NCI-H2196 treated with DMSO at 0.1 percent for 48 hours (cell line): Measurements from ENCODE around the gene SPOCD1.

ENCODE experiments used
- DNase-seq: peaks from one replicate; lab custom pipeline; 2025; ENCODE audit not compliant: unreplicated experiment; lab: John Stamatoyannopoulos, UW

Gene SPOCD1

DNA sequence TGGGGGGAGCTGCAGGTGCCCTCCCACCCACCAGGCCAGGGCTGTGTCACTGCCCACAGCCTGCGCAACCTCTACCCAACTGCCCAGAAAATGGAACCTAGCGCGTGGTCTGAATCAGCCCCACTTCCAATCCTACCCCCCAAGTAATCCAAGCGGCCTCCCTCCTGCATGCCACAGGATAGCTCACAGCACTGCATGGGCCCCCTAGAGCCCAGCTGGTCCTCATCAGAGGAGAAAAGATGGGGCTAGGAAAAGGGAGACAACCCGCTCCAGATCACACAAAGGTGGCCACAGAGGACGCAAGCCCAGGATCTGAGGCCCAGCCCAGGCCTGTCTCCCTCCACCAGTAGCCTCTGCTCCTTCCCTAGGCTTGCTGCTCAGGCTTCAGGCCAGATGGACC, 57.8 kb downstream of the SPOCD1 start:
- DNase-seq = no peak

DNA sequence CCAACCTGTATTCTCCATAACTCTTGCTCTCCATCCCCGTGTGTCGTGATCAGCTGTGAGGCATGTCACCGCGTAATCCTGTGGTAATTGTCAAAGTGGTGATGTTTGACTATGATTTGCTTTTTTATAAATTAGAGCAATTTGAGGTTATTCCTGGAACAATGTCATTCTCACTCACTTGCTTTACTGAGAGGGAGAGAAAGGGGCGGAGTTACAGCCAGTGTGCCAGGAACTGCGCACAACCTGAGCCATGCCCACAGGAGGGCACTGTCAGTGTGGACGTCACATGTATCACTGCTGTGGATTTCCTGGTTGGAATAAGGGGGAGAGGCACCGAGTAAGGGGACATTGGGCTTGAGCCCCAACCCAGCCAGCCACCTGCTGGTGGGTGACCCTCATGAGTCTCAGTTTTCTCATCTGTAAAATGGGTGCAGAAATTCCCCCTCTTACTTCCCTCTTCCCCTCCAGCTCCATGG, 58.6 kb downstream of the SPOCD1 start:
- no peak for DNase-seq

DNA sequence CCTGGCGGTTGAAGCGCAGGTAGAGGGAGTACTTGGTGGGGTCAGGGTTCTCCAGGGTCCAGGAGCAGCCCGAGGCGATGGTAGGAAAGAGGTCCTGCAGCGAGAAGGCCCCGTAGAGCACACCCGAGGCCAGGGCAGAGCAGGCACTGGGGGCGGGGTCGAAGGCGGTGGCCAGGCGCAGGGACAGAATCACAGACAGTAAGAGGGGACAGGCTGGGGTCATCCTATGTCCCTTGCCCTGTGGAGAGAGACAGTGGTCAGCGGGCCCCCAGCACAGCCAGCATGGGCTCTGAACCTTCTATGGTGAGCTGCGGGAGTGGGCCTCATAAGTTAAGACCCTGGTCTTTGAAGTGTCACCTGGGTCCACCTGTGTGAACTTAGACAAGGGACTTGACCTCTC, 59.2 kb downstream of the SPOCD1 start:
- DNase-seq = no peak

DNA sequence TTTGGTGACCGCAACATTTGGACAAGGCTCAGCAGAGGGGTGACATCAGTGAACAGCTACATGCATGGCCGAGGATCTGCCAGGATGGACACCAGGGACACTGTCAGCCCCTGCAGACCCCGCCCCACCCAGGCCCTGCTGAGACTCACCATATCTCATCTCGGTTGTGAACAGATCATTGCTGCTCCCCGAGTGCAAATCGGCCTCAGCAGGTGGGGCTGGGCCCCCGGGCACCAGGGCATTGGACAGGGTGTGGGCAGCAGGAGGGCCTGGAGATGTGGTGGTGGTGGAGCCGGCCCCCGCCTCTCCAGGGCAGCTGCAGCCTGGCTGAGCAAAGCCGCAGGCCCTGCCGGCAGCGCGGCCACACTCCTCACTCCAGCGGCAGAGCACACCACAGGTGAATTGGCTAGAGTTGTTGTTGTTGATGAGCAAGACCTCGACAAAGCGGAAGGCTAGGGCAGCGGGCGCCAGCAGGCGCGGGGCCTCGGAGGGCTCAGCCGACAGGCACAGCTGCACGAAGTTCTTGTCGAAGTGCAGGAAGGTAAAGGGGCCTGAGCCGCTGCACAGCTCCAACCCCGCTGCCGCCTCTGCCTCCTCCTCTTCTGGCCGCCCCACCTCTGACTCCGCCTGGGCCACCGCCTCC, 59.9 kb downstream of the SPOCD1 start:
- no peak for DNase-seq

DNA sequence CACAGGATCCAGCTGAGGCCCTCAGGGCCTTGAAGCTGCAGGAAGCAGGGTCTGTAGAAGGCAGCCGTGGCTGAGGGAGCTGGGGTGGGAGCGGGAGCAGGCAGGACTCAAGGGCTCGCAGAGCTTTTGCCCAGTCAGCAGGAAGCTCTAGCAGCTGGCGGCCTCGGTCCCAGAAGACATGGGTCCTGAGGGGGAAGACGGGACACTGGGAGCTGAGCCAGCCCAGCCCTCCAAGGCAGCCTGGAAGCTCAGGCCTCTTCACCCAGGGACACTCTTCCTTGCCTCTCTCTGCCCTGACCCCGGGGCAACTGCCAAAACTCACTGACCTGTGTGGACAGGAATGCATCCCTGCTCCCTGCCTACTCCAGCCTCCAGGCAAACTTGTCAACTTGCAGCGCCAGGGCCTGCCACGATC, 60.6 kb downstream of the SPOCD1 start:
- no peak for DNase-seq

DNA sequence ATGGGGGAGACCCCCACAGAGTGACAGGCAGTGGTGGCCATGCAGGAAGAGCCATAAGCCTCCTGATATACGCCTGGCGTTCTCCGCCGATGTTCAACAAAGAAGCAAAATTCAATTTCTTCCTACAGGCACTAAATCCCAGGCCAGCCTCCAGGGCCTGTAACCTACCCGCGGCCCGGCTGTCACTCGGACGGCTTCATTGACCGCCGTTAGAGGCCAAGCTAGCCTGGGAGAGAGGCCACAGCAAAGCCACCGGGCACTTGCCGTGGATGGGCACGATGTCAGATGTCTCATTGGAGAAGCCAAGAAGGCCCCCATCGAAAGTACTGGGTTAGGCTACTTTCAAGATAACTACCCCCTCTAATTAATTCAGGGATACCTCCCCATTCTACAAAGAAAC, 61.4 kb downstream of the SPOCD1 start:
- no peak for DNase-seq

DNA sequence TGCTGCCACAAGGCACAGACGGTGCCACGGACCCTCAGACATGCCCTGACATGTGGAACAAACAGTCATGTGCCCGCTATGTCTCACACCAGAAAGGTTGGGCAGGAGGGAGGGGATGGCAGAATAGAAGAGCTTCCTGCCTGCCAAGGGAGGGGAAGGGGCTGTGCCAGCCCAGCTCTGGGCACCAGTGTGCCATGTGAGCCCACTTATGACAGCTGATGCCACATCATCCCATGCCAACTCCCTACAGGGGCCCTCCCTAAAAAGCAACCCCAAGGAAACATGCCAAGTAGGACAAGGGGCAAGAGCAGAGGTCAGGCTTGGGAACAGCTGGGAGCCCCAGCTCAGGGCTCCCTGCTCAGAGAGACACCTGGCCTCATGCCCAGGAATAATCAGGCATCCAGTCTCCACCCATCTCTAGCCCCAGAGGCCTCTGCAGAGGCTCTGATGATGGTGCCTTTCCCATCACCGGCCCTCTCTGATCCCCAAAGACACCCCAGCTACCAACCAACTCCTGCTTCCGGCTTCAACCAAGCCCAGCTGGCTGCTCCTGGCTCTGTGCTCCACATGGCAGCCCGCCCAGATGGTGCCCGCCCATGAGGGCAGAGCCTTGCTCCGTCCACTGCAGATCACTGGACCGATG, 62.0 kb downstream of the SPOCD1 start:
- DNase-seq = peak; percentile 93

DNA sequence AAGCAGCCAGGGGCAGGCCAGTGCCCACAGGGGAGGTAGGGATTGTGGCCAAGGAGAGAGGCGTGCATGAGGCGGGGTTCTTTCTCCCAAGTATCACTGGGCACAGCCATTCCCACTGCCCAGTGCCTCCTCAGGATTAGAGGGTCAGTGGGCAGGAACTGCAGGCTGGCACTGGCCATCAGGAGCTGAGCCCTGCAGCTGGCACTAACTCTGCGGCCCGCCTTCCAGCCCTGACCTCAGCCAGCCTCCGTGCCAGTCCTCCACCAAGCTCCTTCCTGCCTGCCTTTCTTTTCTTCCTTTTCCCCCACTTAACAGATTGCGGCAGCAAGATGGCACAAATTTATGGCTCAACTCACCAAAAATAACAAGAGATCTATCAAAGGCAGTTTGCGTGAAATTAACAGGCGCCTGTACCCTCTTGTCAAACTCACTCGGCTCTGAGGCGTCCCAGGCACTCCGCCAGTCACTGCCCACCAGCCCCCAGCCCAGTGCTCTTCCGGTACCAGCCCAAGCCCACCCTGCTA, 62.8 kb downstream of the SPOCD1 start:
- peak; percentile 39 for DNase-seq

DNA sequence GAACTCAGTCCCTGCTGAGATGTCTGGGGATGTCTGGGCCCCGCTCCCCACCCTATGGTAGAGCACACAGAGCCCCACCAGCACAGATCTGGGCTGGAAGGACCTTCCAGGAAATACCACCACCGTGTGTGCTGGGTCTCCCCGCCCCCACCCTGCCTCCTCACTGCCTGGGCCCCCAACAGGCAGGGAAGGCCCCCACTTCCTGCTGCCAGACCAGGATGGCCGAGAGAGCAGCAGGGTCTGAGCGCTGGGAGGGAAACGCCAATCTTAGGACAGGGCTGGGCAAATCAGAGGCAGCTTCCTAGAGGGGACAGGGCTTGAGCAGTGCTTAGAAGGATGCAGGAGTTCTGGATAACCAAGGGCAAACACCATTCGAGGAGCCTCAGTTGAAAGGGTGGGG, 63.6 kb downstream of the SPOCD1 start:
- DNase-seq = no peak

DNA sequence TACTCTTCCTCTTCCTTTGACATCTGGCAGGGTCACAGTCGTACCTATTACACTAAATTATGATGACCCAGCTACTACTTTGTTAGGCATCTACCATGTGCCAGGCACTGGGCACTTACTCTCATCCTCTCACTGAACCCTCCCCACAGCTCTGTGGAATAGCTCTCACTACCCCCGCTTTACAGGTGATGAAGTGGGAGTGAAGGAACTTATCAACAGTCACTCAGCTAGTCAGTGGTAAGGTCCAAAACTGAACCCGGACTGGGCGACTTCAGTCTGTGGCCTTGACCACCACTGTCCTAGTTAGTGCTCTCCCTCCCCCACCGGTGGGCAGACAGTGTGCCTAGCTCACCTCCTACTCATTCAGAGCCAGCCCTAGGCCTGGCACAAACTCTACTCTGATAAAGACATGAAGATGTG, 64.0 kb downstream of the SPOCD1 start:
- DNase-seq = no peak

DNA sequence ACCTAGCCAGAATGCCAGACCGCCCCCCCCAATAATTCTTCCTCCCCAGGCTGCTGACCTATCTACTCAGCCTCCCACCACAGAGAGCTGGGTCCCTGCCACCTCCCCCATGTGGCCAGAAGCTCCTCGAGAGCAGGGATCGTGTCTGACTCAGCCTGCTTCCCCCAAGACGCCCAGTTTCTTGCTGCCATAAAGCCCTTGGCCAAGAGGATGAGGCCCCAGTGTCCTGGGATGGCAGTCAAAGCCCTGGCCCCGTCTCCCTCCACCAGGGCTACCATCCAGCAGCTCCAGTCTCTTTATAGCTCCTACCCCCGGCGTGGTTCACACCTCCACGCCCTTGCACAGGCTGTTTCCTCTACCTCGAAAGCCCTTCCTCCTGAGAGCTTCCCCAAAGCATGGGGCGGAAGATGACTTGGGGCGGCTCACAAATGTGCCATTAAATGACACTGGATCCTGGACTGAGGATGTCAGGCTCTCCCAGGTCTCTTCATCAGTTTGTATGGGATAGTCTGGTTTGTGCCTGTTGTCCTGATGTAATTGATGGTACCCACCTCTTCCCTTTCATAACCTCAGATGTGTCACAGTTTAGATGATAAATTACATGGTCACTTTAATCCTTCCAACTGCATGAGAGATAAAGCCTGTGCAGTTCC, 64.8 kb downstream of the SPOCD1 start:
- no peak for DNase-seq

DNA sequence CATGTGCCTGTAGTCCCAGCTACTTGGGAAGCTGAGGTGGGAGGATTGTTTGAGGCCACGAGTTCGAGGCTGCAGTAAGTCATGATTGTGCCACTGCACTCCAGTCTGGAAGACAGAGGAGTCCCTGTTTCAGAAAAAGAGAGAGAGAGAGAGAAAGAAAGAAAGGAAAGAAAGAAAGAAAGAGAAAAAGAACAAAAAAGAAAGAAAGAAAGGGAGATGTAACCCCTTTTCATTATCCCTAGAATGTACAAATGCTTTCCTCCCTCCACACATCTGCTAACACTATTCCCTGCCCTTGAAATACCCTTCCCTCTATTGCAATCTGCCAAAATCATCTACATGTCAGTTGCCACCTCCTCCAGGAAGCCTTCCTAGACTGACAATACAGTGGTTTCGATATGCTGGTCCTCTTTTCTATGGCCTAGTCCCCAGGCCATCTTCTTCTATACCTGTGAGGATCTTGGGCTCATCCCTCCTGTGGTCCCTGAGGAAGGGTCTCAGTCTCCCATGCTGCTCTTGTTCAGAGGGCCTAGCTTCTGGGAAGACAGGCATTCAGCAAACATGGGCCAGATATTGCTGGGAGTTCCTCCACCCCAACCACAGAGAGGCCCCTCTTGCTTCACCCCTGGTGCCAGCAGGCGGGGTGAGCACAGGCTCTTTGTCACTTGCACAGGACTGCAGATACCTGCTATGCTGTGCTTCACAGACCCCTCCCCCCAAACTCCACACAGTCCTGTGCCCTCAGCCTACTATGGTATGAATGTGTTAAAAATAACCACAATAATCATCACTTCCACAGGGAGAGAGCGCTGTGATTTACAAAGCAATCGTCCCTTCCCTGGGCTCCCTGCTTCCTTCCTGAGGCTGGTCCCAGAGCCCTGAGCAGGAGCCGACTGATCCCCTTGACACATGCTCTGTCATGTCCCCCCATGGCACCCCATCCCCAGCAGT, 65.8 kb downstream of the SPOCD1 start:
- DNase-seq = no peak

DNA sequence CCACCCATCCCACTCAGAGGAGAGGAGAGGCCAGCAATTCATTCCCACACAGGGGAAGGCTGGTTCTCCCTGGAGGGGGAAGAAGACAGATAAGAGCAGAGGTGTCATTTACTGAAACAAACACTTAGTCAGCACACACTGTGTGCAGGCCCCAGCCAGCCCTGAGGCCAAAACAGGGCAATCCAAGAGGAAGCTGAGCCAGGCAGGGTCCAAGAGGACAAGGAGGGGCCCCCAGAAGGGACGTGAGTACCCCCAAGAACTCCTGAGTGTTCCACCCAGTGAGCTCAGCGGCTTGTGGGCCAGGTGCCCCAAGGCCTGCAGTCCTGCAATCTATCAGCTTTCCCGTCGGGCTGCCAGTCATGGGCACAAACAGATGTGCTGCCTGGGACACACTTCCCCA, 67.5 kb downstream of the SPOCD1 start:
- DNase-seq = no peak

DNA sequence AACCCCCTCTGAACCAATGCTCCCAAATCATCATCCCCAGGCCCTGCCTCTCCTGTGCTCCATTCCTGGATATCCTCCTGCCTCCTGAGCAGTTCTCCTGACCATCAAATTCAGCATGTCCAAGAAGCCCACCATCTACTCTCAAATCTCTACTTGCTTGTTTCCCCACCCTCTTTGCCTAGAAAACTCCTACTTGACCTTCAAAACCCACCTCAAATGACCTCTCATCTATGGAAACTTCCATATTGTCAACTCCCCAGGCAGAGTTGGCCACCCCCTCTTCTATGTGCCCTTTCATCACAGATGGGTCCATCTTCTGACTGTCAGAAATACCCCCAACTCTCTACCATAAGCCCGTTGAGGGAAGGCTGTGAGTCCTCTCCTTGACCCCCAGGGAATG, 68.5 kb downstream of the SPOCD1 start:
- no peak for DNase-seq

DNA sequence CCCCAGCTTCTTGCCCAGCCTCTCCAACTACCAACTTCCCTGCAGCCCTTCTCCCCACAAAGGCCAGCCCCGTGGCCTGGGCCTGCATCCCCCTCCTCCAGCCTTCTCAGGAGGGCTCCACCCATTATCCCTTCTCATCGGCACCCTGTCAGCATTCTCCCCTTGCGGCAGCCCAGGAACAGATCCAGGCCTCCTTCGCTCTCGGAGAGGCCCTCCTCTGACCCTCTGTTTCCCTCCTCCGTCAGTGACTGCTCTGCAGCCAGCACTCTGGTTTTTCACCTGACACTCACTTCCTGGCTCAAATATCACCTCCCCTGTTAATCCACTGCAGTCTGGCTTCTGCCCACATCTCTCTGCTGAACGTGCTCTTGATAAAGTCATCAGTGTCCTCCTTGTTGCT, 69.1 kb downstream of the SPOCD1 start:
- peak; percentile 24 for DNase-seq

DNA sequence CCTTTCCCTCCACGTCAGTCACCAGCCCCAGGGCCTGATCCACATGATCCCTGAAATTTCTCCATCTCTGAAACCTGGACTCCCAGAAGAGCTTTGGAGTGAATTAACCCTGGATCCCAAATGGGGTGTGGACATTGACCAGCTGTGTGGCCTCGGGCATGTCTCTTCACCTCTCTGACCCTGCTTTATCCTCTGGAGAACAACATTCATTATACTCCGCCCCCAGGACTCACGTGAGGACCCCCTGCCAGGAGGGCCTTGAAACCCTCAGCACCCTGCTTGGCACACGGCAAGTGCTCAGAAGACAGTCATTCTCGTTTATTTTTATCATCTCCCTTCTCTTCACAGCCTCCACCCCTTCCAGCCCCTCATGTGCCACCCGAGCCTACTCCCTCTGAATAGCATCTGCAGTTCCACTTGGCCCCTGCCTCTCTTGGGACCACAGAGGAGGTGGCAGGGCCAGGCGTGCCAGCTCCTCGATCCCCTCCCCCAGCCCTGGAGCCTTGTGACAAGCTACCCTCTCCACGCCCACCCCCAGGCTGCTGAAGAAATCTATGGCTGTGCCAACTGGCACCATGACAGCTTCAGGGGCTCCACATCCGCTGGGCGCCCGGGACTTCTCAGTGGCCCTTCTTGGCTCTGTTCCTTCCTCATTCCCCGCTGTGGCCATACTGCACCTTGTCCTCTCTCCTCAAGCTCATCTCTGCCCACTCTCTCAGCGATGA, 69.7 kb downstream of the SPOCD1 start:
- peak; percentile 39 for DNase-seq

DNA sequence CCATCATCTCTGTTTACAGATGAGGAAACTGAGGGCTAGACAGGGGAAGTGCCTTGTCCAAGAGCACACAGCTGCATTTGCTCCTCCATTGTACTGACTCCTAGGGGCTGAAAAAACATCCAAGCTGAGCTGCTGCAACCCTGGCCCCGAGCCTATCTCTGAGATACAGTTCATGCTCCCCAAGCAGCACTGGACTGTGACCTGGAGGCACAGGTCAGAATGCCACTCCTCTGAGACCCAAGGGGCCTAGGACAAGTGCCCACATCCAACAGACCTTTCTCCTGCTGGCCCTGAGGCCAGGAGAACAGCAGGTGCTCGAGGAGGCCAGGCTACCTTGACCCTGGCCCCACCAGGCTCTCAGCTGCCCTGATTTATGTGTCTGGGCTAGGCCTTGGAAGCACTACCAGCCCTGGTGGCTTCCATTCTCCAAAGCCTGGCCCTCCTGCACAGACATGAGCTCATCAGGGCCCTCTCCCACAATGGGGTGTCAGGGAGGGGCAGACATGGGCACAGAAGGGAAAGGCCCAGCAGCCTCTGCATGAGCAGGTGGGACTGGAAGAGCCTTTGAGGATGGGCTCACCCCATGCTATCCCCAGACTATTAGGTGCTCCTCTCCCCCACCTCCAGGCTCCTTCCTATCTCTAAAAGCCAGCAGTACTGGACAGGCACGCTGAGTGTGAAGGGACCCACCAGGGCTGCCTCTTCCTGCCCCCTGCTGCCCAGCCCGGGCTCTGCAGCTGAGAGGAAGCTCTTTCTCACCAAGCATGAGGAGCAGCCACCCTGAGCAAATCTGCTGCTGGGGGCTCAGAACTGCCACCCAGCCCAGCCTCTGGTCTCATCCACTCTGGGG, 70.5 kb downstream of the SPOCD1 start:
- peak; percentile 59 for DNase-seq

DNA sequence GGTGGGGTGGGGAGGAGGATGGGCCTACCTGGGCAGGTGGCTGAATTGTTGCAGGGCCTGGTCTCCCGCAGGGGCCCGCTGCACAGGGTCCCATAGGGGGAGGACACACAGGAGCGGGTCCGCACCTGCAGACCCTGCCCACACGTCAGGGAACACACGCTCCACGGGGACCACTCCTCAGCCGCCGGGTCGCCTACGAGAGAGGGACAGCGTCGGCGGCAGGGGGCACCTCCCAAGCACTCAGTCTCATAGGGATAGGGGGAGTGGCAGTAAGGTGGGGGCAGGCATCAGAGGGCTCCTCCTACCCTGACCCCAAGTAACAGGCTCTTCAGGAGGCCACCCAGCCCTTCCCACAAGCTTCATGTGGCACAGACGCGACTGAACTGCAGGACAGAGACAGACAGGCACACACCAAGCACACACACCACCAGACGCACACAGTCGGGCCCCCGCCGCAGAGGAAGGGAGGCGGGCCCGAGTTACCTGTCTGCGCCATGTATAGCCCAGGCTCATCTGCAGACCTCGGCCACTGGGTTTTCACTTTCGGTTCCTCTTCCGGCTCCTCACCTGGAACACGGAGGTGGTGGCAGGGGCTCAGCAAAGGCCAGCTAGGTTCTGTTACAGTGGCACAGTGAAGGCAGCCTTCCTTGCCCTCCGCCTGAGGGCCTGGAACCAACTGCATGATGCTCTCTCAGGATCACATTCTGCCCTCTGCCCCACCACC, 71.5 kb downstream of the SPOCD1 start:
- DNase-seq = no peak
